Choroid plexus epithelial cell (primary cell): ENCODE results near the gene ADTRP.

Experiments used
- DNase-seq: peaks from one replicate; pipeline ENCODE4 v3.0.0-alpha.2; 2010; ENCODE audit warnings: low read depth
- H3K4me3 ChIP-seq: 2 replicates; pipeline ENCODE4 v1.5.1; 2011; ENCODE audit warnings: low read depth, mild to moderate bottlenecking, control low read depth, low read length, moderate library complexity
- TF ChIP-seq, protein P1 (sequence below): conservative IDR thresholded peaks from 2 replicates; pipeline ENCODE4 v1.5.1; 2011; ENCODE audit warnings: low read depth, mild to moderate bottlenecking, control low read depth, inconsistent platforms, low read length, moderate library complexity

The ADTRP gene

GRCh38 chr6:11675601-11676000 lies 103.0 kb downstream of the ADTRP start:
- peak; percentile 81 for DNase-seq
- TF ChIP-seq, protein P1, sequence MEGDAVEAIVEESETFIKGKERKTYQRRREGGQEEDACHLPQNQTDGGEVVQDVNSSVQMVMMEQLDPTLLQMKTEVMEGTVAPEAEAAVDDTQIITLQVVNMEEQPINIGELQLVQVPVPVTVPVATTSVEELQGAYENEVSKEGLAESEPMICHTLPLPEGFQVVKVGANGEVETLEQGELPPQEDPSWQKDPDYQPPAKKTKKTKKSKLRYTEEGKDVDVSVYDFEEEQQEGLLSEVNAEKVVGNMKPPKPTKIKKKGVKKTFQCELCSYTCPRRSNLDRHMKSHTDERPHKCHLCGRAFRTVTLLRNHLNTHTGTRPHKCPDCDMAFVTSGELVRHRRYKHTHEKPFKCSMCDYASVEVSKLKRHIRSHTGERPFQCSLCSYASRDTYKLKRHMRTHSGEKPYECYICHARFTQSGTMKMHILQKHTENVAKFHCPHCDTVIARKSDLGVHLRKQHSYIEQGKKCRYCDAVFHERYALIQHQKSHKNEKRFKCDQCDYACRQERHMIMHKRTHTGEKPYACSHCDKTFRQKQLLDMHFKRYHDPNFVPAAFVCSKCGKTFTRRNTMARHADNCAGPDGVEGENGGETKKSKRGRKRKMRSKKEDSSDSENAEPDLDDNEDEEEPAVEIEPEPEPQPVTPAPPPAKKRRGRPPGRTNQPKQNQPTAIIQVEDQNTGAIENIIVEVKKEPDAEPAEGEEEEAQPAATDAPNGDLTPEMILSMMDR, result peak; percentile 80
- no peak overlapping the region for H3K4me3 ChIP-seq

DNA sequence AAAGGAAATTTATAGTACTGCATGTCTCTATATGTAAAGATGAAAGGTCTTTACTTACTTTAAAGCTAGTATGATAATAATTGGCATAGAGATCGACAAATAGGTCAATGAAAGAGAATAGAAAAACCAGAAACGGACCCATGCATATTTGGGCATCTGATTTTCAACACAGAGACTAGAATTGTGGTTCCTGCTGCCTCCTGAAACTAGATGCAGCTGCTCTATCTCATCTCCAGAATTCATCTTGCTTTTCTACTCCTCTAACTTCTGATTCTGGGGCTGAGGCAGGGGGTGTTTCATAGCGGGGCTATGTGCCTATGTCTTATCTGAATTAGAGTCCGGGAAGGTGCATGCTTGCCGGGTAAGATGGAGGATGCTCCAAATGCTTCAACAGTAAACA lies 105.9 kb downstream of the ADTRP start:
- no peak overlapping the region for H3K4me3 ChIP-seq
- TF ChIP-seq, protein P1, result no peak
- DNase-seq, result no peak

DNA sequence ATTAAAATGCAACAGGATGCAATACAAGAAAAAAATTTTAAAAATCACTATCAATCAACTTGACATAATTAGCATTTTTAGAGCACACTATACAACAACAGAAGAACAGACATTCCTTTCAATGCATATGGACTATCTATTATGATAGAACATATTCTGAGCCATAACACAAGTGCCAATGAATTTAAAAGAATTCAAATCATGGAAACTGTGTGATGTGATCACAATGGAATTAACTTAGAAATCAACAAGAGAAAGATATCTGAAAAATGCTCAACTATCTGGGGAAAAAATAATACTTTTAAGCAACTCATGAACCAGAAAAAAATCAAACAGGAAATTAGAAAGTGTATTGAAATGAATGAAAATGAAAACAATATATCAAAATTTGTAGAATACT lies 106.3 kb downstream of the ADTRP start:
- no peak overlapping the region for H3K4me3 ChIP-seq
- TF ChIP-seq, protein P1, result no peak

DNA sequence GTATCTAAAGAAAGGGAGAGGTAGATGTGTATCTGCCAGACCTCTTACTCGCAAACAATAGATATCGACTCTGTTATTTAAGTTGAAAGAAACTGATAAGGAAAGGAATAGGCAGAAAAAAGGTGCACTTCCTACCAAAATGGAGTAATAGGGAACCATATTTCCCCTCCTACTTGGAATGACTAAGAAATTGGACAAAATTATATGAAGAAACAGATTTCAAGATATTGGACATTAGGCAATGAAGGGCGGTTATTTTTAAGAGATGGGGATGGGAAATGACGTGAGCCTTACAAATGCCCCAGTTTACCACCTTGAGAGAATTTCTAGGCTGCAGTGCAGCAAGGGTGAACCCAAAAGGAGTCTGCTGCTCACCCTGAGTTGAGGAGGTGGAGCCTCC lies 108.9 kb downstream of the ADTRP start:
- TF ChIP-seq, protein P1, result no peak
- H3K4me3 ChIP-seq, result no peak overlapping the region
- no peak for DNase-seq

More for the DNA sequence above, 106.3 kb downstream of the ADTRP start:
- peak; percentile 39 for DNase-seq

DNA sequence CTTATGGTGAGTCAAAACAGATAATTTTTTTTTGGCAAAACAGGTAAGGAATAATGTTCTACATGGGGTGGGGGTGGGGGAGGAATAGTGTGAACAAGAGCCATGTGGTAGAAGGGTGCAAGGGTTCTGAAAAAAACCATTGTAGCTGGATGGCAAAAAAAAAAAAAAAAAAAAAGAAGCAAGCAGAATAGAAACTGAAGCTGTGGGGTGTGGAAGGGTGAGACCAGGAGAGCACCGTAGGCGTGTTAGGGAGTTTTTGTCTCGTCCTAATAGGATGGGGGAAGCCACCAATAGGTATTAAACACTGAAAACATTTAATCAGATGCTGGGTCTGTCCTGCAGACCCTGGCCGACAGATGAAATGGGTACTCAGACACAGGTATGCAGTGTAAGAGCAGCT lies 110.1 kb downstream of the ADTRP start:
- no peak overlapping the region for H3K4me3 ChIP-seq
- no peak for DNase-seq
- TF ChIP-seq, protein P1, result no peak

GRCh38 chr6:11667876-11668275 lies 110.7 kb downstream of the ADTRP start:
- TF ChIP-seq, protein P1, result no peak
- no peak overlapping the region for H3K4me3 ChIP-seq
- DNase-seq, result no peak

DNA sequence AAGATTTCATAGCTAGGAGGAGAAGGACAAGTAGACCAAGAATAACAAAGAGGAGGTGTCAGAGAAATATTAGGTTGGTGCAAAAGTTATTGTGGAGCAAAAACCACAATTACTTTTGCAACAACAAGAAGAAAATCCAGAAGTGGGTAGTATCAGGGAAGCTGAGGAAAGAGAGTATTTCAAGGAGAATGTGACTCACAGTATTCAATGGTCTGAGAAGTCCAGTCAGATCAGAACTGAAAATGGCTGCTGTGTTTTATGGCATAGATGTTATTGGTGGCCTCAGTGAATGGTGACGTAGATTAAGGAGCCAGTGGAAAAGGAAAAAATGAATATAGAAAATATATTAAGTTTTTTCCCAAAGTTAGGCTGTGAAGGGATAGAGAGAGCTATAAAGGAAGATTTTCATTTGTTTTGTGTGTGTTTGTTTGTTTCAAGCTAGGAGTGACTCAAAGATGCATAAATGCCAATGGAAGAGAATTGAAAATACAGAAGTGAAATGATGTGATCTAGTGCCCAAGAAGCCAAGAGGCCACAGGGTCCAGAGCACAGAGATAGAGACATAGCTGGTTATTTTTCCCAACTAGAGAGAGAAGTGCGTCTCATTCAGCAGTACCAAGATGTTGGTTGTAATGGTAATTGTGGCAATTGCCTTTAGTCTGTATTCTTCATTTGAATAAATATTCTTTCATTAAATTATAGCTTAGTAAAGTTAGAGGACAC lies 112.8 kb downstream of the ADTRP start:
- DNase-seq, result no peak
- H3K4me3 ChIP-seq, result no peak overlapping the region
- TF ChIP-seq, protein P1, result no peak
